PC-9 (cell line): Measurements from ENCODE around the gene MFSD12. TPM values are rescaled to one million over a fixed set of nuclear protein-coding genes. Genes with fewer than 3 reads are reported as not detected.

Source experiments
- BruUV-seq: library from RNA; stranded (reverse); fragments of 400-500 nt; replicated peaks from 2 replicates; lab custom pipeline; 2021; lab: Mats Ljungman, UMichigan
- CTCF ChIA-PET: fragments of 300-600 bp; sonication (Branson Sonifier 250); formaldehyde crosslinking; loops from one replicate; lab custom pipeline; 2022; ENCODE audit warnings: antibody characterized with exemption; lab: Charles Lee
- POLR2A ChIA-PET: fragments of 300-600 bp; sonication (Branson Sonifier 250); formaldehyde crosslinking; loops from one replicate; lab custom pipeline; 2022; ENCODE audit warnings: antibody characterized with exemption; ENCODE audit not compliant: unreplicated experiment; lab: Charles Lee
- DNase-seq, 2 experiments: peaks; one replicate each; pipeline versions ENCODE4 v3.0.0 to v3.0.0-alpha.2; 2015 to 2022; ENCODE audit warnings: mixed read lengths in 1 of 2
- H2AFZ ChIP-seq: fragments of 200-600 bp; sonication (generic); 2 replicates; pipeline ENCODE4 v1.8.1; 2017; ENCODE audit warnings: antibody characterized with exemption
- H3F3A ChIP-seq: fragments of 200-600 bp; sonication (generic); 2 replicates; pipeline ENCODE4 v1.8.1; 2017; ENCODE audit warnings: antibody characterized with exemption, mild to moderate bottlenecking, low read depth; ENCODE audit not compliant: insufficient read depth
- H3K27ac ChIP-seq: fragments of 200-600 bp; sonication (generic); 2 replicates; pipeline ENCODE4 v1.6.1; 2016; ENCODE audit warnings: mixed run types
- H3K27me3 ChIP-seq: fragments of 200-600 bp; sonication (generic); 2 replicates; pipeline ENCODE4 v1.6.1; 2016; ENCODE audit warnings: low read depth, mixed run types; ENCODE audit not compliant: insufficient read depth
- H3K36me3 ChIP-seq: fragments of 200-600 bp; sonication (generic); 2 replicates; pipeline ENCODE4 v1.6.1; 2016; ENCODE audit warnings: low read depth, mixed run types
- H3K4me1 ChIP-seq: fragments of 200-600 bp; sonication (generic); replicated peaks from 2 replicates; pipeline ENCODE4 v1.6.1; 2016; ENCODE audit warnings: mixed run types; ENCODE audit not compliant: insufficient read depth
- H3K4me2 ChIP-seq: fragments of 200-600 bp; sonication (generic); 2 replicates; pipeline ENCODE4 v1.6.1; 2017; ENCODE audit warnings: mixed run types
- H3K4me3 ChIP-seq: fragments of 200-600 bp; sonication (generic); 2 replicates; pipeline ENCODE4 v1.6.1; 2016; ENCODE audit warnings: mixed run types
- H3K79me2 ChIP-seq: fragments of 200-600 bp; sonication (generic); 2 replicates; pipeline ENCODE4 v1.6.1; 2017; ENCODE audit warnings: low read depth, mixed run types
- H3K9me2 ChIP-seq: fragments of 200-600 bp; sonication (generic); 2 replicates; pipeline ENCODE4 v1.8.1; 2017; ENCODE audit warnings: mild to moderate bottlenecking; ENCODE audit not compliant: insufficient read depth
- H3K9me3 ChIP-seq: fragments of 200-600 bp; sonication (generic); 2 replicates; pipeline ENCODE4 v1.8.1; 2016; ENCODE audit warnings: low read depth; ENCODE audit not compliant: insufficient read depth
- H4K20me1 ChIP-seq: fragments of 200-600 bp; sonication (generic); 2 replicates; pipeline ENCODE4 v1.8.1; 2017; ENCODE audit not compliant: insufficient read depth
- CTCF ChIP-seq: fragments of 200-600 bp; sonication (generic); conservative IDR thresholded peaks from 2 replicates; pipeline ENCODE4 v1.6.1; 2017; ENCODE audit warnings: mixed run types, antibody characterized with exemption, mild to moderate bottlenecking, moderate library complexity
- EZH2 ChIP-seq: fragments of 200-600 bp; sonication (generic); IDR thresholded peaks from 2 replicates; pipeline ENCODE4 v1.8.0; 2017; ENCODE audit warnings: antibody characterized with exemption, low read depth
- intact Hi-C: fragments of 100-400 bp; cut with micrococcal nuclease; formaldehyde crosslinking; loops from one replicate; pipeline ENCODE4 v1.10.0; 2022; ENCODE audit not compliant: unreplicated experiment
- total RNA-seq: library from RNA; stranded (reverse); gene quantifications from 2 replicates; pipeline ENCODE4 v1.2.3, GENCODE V29; 2021

MFSD12 gene
- total RNA-seq, 1 experiment from 2014 or later, result 70.0 TPM

- no peaks in the 10 kb centered on the region for H3K79me2 ChIP-seq
- BruUV-seq, result no TSS peak
- no peak for DNase-seq
- TF ChIP-seq CTCF (no peak), EZH2 (no peak)
- H4K20me1 ChIP-seq, result no peaks in the 10 kb centered on the region
- H3K27ac ChIP-seq, result no peak overlapping the region
- H3K36me3 ChIP-seq, result no peaks in the 10 kb centered on the region
- CTCF ChIA-PET, result no interaction called here
- 0 out of 2 replicates have a peak, but pooled peaks cover 7% of the 10 kb centered on the region for H3F3A ChIP-seq
- H3K4me2 ChIP-seq, result no peak overlapping the region
- intact Hi-C loops, result no loop called here
- H3K4me3 ChIP-seq, result no peak overlapping the region
- no peaks in the 10 kb centered on the region for H3K9me3 ChIP-seq
- H3K4me1 ChIP-seq, result 0 out of 2 replicates have a peak, but pooled peaks cover 3% of the 10 kb centered on the region
- no peaks in the 10 kb centered on the region for H3K27me3 ChIP-seq
- H2AFZ ChIP-seq, result no peak overlapping the region
- H3K9me2 ChIP-seq, result no peaks in the 10 kb centered on the region
- POLR2A ChIA-PET, result no interaction called here
Measured at GRCh38 chr19:3604987-3605343, 47.6 kb upstream of the MFSD12 start.

- no peaks in the 10 kb centered on the region for H3K9me3 ChIP-seq
- CTCF ChIA-PET, result no interaction called here
Measured at GRCh38 chr19:3604227-3604986, 47.0 kb upstream of the MFSD12 start.

More at GRCh38 chr19:3604227-3604986, 47.0 kb upstream of the MFSD12 start:
- Histone ChIP-seq H3K79me2 (no peaks in the 10 kb centered on the region), H3K27ac (no peak overlapping the region), H3K4me1 (0 out of 2 replicates have a peak, but pooled peaks cover 3% of the 10 kb centered on the region), H3K36me3 (no peaks in the 10 kb centered on the region), H3K4me3 (no peak overlapping the region), H3K4me2 (no peak overlapping the region), H3K9me2 (no peaks in the 10 kb centered on the region), H3K27me3 (no peaks in the 10 kb centered on the region), H2AFZ (no peak overlapping the region), H4K20me1 (no peaks in the 10 kb centered on the region), H3F3A (0 out of 2 replicates have a peak, but pooled peaks cover 7% of the 10 kb centered on the region)
- TF ChIP-seq EZH2 (no peak), CTCF (no peak)
- no TSS peak for BruUV-seq
- no peak for DNase-seq
- POLR2A ChIA-PET, result no interaction called here
- intact Hi-C loops, result no loop called here
